LNCaP clone FGC (cell line): ENCODE results near the gene ERCC4.

Source experiments
- DNase-seq: peaks from one replicate; pipeline ENCODE4 v3.0.0-alpha.2; 2011; ENCODE audit warnings: low read depth
- H3K4me3 ChIP-seq: 2 replicates; pipeline ENCODE4 v1.5.1; 2011; ENCODE audit warnings: mild to moderate bottlenecking, low read depth, low read length, control low read depth
- CTCF ChIP-seq: IDR thresholded peaks from 2 replicates; pipeline ENCODE4 v1.5.1; 2012; ENCODE audit warnings: mild to moderate bottlenecking; ENCODE audit not compliant: control insufficient read depth, insufficient read depth; ENCODE audit errors: extremely low read depth

Gene ERCC4

GRCh38 chr16:13968835-13969234, 48.9 kb downstream of the ERCC4 start:
- no peak for TF ChIP-seq CTCF
- no peak overlapping the region for H3K4me3 ChIP-seq
- DNase-seq, result no peak

GRCh38 chr16:13969711-13970110, 49.8 kb downstream of the ERCC4 start:
- DNase-seq, result no peak
- TF ChIP-seq CTCF, result no peak
- no peak overlapping the region for H3K4me3 ChIP-seq

- TF ChIP-seq CTCF, result no peak
- no peak for DNase-seq
- H3K4me3 ChIP-seq, result no peak overlapping the region
Observed at GRCh38 chr16:13970708-13971422, 50.9 kb downstream of the ERCC4 start.

- DNase-seq, result no peak
- H3K4me3 ChIP-seq, result no peak overlapping the region
- TF ChIP-seq CTCF, result no peak
Observed at GRCh38 chr16:13973321-13974023, 53.5 kb downstream of the ERCC4 start.

GRCh38 chr16:13977177-13977576, 57.2 kb downstream of the ERCC4 start:
- DNase-seq, result no peak
- TF ChIP-seq CTCF, result no peak
- no peak overlapping the region for H3K4me3 ChIP-seq

GRCh38 chr16:13982451-13982850, 62.5 kb downstream of the ERCC4 start:
- TF ChIP-seq CTCF, result no peak
- no peak overlapping the region for H3K4me3 ChIP-seq
- no peak for DNase-seq
